Aorta (tissue), 5 donors: ENCODE data around the gene RBPJ. TPM values are rescaled to one million over a fixed set of nuclear protein-coding genes. Genes with fewer than 3 reads are reported as not detected.

Source experiments
- ATAC-seq: fragments of 200-7000 bp; cut with Tn5 transposase; one replicate; pipeline ENCODE4 v1.9.1; 2022; ENCODE audit warnings: moderate library complexity; ENCODE audit not compliant: low FRiP score
- DNase-seq, 2 donors: peaks; one replicate each; pipeline ENCODE4 v3.0.0-alpha.2; 2020
- H3K27ac ChIP-seq, 2 donors: one replicate each; pipeline ENCODE4 v1.5.1; 2013; ENCODE audit warnings: low read length in 2 of 2, mild to moderate bottlenecking in 2 of 2, moderate library complexity in 2 of 2, control low read depth in 1 of 2, inconsistent platforms in 1 of 2, low read depth in 1 of 2
- H3K27me3 ChIP-seq, 2 donors: one replicate each; pipeline ENCODE4 v1.6.1; 2013; ENCODE audit warnings: control low read depth in 1 of 2, low read length in 1 of 2, mild to moderate bottlenecking in 1 of 2, moderate library complexity in 1 of 2; ENCODE audit not compliant: insufficient read depth in 2 of 2, control insufficient read depth in 1 of 2
- H3K36me3 ChIP-seq, 2 donors: one replicate each; pipeline ENCODE4 v1.6.1; 2013; ENCODE audit warnings: control low read depth in 1 of 2, low read length in 1 of 2, mild to moderate bottlenecking in 1 of 2; ENCODE audit not compliant: insufficient read depth in 2 of 2, control insufficient read depth in 1 of 2
- H3K4me1 ChIP-seq, 2 donors: one replicate each; pipeline ENCODE4 v1.6.1; 2013; ENCODE audit warnings: low read length in 2 of 2, control low read depth in 1 of 2, mild to moderate bottlenecking in 1 of 2, moderate library complexity in 1 of 2; ENCODE audit not compliant: insufficient read depth in 2 of 2, control insufficient read depth in 1 of 2
- H3K4me3 ChIP-seq, 2 donors: one replicate each; pipeline ENCODE4 v1.5.1; 2013; ENCODE audit warnings: low read length in 2 of 2, control low read depth in 1 of 2, mild to moderate bottlenecking in 1 of 2
- H3K9me3 ChIP-seq: one replicate; pipeline ENCODE4 v1.6.1; 2013; ENCODE audit warnings: mild to moderate bottlenecking, low read length; ENCODE audit not compliant: control insufficient read depth
- WGBS, 2 donors: extraction: QIAGEN DNeasy Blood & Tissue Kit; methylation state at CpG; one replicate each; pipeline ENCODE4 v1.1.7; 2013; 5-methylcytosine and 5-hydroxymethylcytosine counted together
- intact Hi-C, 2 donors: fragments of 100-400 bp; cut with DNase I; formaldehyde crosslinking; loops; one replicate each; pipeline versions ENCODE4 v1.14.2 to v1.15.0; 2022
- polyA plus RNA-seq, 2 donors: library from polyadenylated mRNA; stranded (reverse); fragments of 200-250 nt; gene quantifications; one replicate each; pipeline ENCODE4 v1.2.3, GENCODE V29; 2013
- total RNA-seq, 2 donors: library from RNA; stranded (reverse); fragmentation: NEBNext Ultra II Directional; extraction: Animal tissue kit (Norgen Biotek cat#: 25700); gene quantifications; one replicate each; pipeline ENCODE4 v1.2.1, GENCODE V29; 2021
- donor health status: healthy with polysubstance abuse.
- donor health status: Bipolar disorder and iron deficiency.
- donor health status: DM: no; HTN: no; CAD: no.
- donor health status: DM: no; HTN: no; CAD: no.
- donor health status: DM: yes; HTN: yes; CAD: no.

The RBPJ gene
- total and polyA plus RNA-seq, 4 donors = 24.9 to 162 (median 57.4) TPM

GRCh38 chr4:26342328-26343037 lies 21.7 kb downstream of the RBPJ start:
- intact Hi-C loops = no loop called here
- Histone ChIP-seq H3K27ac (no peak overlapping the region), H3K4me3 (no peak overlapping the region), H3K4me1 (peaks cover 0 to 9% of the 10 kb centered on the region in 2 donors), H3K36me3 (no peaks in the 10 kb centered on the region), H3K27me3 (no peaks in the 10 kb centered on the region), H3K9me3 (no peaks in the 10 kb centered on the region)
- 46 to 47% methylated on average over 3 of the region's 3 CpGs for WGBS, 2 donors
- no peak for ATAC-seq
- DNase-seq = no peak

- H3K4me3 ChIP-seq = no peak overlapping the region
- no peaks in the 10 kb centered on the region for H3K9me3 ChIP-seq
- H3K27me3 ChIP-seq = no peaks in the 10 kb centered on the region
- ATAC-seq (no peak), DNase-seq (no peak)
- H3K4me1 ChIP-seq = peaks cover 0 to 9% of the 10 kb centered on the region in 2 donors
- 71 to 78% methylated on average over 3 of the region's 3 CpGs for WGBS, 2 donors
- no peaks in the 10 kb centered on the region for H3K36me3 ChIP-seq
- no peak overlapping the region for H3K27ac ChIP-seq
- intact Hi-C loops = no loop called here
These were observed 22.2 kb downstream of the RBPJ start for GRCh38 chr4:26343038-26343398.

GRCh38 chr4:26344901-26345564 lies 24.2 kb downstream of the RBPJ start:
- intact Hi-C loops = no loop called here
- Histone ChIP-seq H3K4me3 (no peak overlapping the region), H3K4me1 (peaks cover 0 to 9% of the 10 kb centered on the region in 2 donors), H3K27me3 (no peaks in the 10 kb centered on the region), H3K36me3 (no peaks in the 10 kb centered on the region), H3K27ac (no peak overlapping the region), H3K9me3 (no peaks in the 10 kb centered on the region)
- DNase-seq (no peak), ATAC-seq (no peak)
- WGBS, 2 donors = 62% methylated on average over 4 of the region's 4 CpGs

- Histone ChIP-seq H3K36me3 (no peaks in the 10 kb centered on the region), H3K9me3 (no peaks in the 10 kb centered on the region), H3K27me3 (no peaks in the 10 kb centered on the region), H3K4me1 (peaks cover 0 to 7% of the 10 kb centered on the region in 2 donors), H3K27ac (no peak overlapping the region), H3K4me3 (no peak overlapping the region)
- intact Hi-C loops = no loop called here
- DNase-seq (no peak), ATAC-seq (no peak)
- WGBS, 2 donors = 79 to 83% methylated on average over 3 of the region's 3 CpGs
These were observed 24.7 kb downstream of the RBPJ start for GRCh38 chr4:26345565-26345938.

GRCh38 chr4:26346203-26346620 lies 25.4 kb downstream of the RBPJ start:
- WGBS, 2 donors = 69 to 80% methylated on average over 6 of the region's 6 CpGs
- Histone ChIP-seq H3K27ac (no peak overlapping the region), H3K4me1 (peaks cover 0 to 7% of the 10 kb centered on the region in 2 donors)

GRCh38 chr4:26349496-26349895 lies 28.7 kb downstream of the RBPJ start:
- Histone ChIP-seq H3K4me1 (no peaks in the 10 kb centered on the region), H3K27me3 (no peaks in the 10 kb centered on the region), H3K4me3 (no peak overlapping the region), H3K9me3 (no peaks in the 10 kb centered on the region), H3K36me3 (no peaks in the 10 kb centered on the region), H3K27ac (no peak overlapping the region)
- ATAC-seq (no peak), DNase-seq (no peak)
- whole genome bisulfite sequencing, 2 donors = 74 to 77% methylated on average over 2 of the region's 2 CpGs
- intact Hi-C loops = no loop called here

More at GRCh38 chr4:26346203-26346620, 25.4 kb downstream of the RBPJ start:
- intact Hi-C loops = no loop called here
- no peak for ATAC-seq
- no peaks in the 10 kb centered on the region for H3K27me3 ChIP-seq
- H3K4me3 ChIP-seq = no peak overlapping the region
- no peak for DNase-seq
- no peaks in the 10 kb centered on the region for H3K9me3 ChIP-seq
- H3K36me3 ChIP-seq = no peaks in the 10 kb centered on the region

GRCh38 chr4:26351685-26352084 lies 30.9 kb downstream of the RBPJ start:
- no peak overlapping the region for H3K27ac ChIP-seq
- intact Hi-C loops = no loop called here
- DNase-seq (no peak), ATAC-seq (no peak)
- 94% methylated on average over 2 of the region's 2 CpGs for WGBS, 2 donors
- no peaks in the 10 kb centered on the region for H3K27me3 ChIP-seq
- no peak overlapping the region for H3K4me3 ChIP-seq
- H3K4me1 ChIP-seq = no peaks in the 10 kb centered on the region
- no peaks in the 10 kb centered on the region for H3K9me3 ChIP-seq
- H3K36me3 ChIP-seq = no peaks in the 10 kb centered on the region

GRCh38 chr4:26354491-26354890 lies 33.7 kb downstream of the RBPJ start:
- H3K9me3 ChIP-seq = no peaks in the 10 kb centered on the region
- DNase-seq = no peak
- no peaks in the 10 kb centered on the region for H3K27me3 ChIP-seq
- H3K36me3 ChIP-seq = no peaks in the 10 kb centered on the region
- ATAC-seq = no peak
- 88 to 89% methylated on average over 7 of the region's 7 CpGs for WGBS, 2 donors
- no peak overlapping the region for H3K4me3 ChIP-seq
- intact Hi-C loops = no loop called here
- H3K27ac ChIP-seq = no peak overlapping the region
- H3K4me1 ChIP-seq = no peaks in the 10 kb centered on the region
